HEK293 (cell line): ENCODE measurements around the gene COL25A1.

ENCODE experiments used
- GLIS2 ChIP-seq: fragments of 450-650 bp; formaldehyde crosslinking; IDR thresholded peaks from 2 replicates; pipeline ENCODE4 v1.5.1; 2016; ENCODE audit warnings: missing biosample characterization, missing genetic modification characterization
- REST ChIP-seq: fragments of 450-650 bp; formaldehyde crosslinking; IDR thresholded peaks from 2 replicates; pipeline ENCODE4 v1.5.1; 2016; ENCODE audit warnings: missing biosample characterization, missing genetic modification characterization
- SP2 ChIP-seq: fragments of 450-650 bp; formaldehyde crosslinking; IDR thresholded peaks from 2 replicates; pipeline ENCODE4 v1.5.1; 2016; ENCODE audit warnings: missing biosample characterization, missing genetic modification characterization
- ZNF174 ChIP-seq: fragments of 450-650 bp; formaldehyde crosslinking; IDR thresholded peaks from 2 replicates; pipeline ENCODE4 v1.5.0; 2017; ENCODE audit warnings: missing biosample characterization, mild to moderate bottlenecking, missing genetic modification characterization
- ZNF530 ChIP-seq: fragments of 450-650 bp; formaldehyde crosslinking; IDR thresholded peaks from 2 replicates; pipeline ENCODE4 v1.5.1; 2016; ENCODE audit warnings: low read depth, missing biosample characterization, missing genetic modification characterization
- TF ChIP-seq, protein P1 (sequence below): fragments of 450-650 bp; formaldehyde crosslinking; IDR thresholded peaks from 2 replicates; pipeline ENCODE4 v1.5.1; 2016; ENCODE audit warnings: missing biosample characterization, missing genetic modification characterization

DNA sequence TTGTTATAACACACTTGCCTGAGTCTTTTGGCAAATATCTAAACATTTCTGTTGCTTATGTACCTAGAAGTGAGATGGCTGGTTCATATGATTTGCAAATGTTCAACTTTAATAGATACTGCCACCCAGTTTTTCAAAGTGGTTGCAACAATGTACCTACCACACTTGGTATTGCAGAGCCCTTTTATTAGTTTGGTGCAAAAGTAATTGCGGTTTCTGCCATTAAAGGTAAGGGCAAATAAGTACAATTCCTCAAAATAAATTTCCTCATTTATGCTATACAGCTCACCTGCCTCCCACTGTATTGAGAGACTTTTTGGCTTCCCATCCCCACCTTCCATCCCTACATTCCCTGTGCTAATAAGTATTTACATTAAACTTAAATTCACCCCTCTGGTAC is 47.7 kb upstream of the COL25A1 start:
- TF ChIP-seq, protein P1, sequence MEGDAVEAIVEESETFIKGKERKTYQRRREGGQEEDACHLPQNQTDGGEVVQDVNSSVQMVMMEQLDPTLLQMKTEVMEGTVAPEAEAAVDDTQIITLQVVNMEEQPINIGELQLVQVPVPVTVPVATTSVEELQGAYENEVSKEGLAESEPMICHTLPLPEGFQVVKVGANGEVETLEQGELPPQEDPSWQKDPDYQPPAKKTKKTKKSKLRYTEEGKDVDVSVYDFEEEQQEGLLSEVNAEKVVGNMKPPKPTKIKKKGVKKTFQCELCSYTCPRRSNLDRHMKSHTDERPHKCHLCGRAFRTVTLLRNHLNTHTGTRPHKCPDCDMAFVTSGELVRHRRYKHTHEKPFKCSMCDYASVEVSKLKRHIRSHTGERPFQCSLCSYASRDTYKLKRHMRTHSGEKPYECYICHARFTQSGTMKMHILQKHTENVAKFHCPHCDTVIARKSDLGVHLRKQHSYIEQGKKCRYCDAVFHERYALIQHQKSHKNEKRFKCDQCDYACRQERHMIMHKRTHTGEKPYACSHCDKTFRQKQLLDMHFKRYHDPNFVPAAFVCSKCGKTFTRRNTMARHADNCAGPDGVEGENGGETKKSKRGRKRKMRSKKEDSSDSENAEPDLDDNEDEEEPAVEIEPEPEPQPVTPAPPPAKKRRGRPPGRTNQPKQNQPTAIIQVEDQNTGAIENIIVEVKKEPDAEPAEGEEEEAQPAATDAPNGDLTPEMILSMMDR (tag by site-specific recombination), result no peak
- TF ChIP-seq REST (tag by site-specific recombination) (no peak), ZNF174 (tag by site-specific recombination) (no peak), GLIS2 (tag by site-specific recombination) (no peak), SP2 (tag by site-specific recombination) (no peak), ZNF530 (tag by site-specific recombination) (no peak)
